Upper lobe of left lung (tissue), 4 donors: ENCODE measurements around the gene SLC25A26.

Experiments used
- EP300 ChIP-seq, 4 donors: sonication (generic); formaldehyde crosslinking; IDR thresholded peaks; one replicate each; pipeline ENCODE4 v1.5.1; 2017; ENCODE audit warnings: antibody characterized with exemption in 4 of 4, control low read depth in 2 of 4
- POLR2AphosphoS5 ChIP-seq, 2 donors: sonication (generic); formaldehyde crosslinking; IDR thresholded peaks; one replicate each; pipeline ENCODE4 v1.5.1; 2017; ENCODE audit warnings: antibody characterized with exemption in 2 of 2

- TF ChIP-seq EP300 (IDR thresholded peaks at IDR 0.05): no peak
- no peak for TF ChIP-seq POLR2AphosphoS5 (IDR thresholded peaks at IDR 0.05)
Measured at GRCh38 chr3:66395635-66396034, 174.8 kb downstream of the SLC25A26 start.
